Keratinocyte (primary cell): ENCODE data around the gene POLR1C. TPM values are rescaled to one million over a fixed set of nuclear protein-coding genes. Genes with fewer than 3 reads are reported as not detected.

ENCODE experiments used
- DNase-seq: peaks from one replicate; pipeline ENCODE4 v3.0.0-alpha.2; 2011; ENCODE audit warnings: low read depth, missing footprints, low spot score
- FAIRE-seq: peaks from 2 replicates; lab custom pipeline; 2011; peaks lifted over from hg19 to GRCh38; lab: Jason Lieb, UNC
- H2AFZ ChIP-seq: 2 replicates; pipeline ENCODE4 v1.6.0; 2012; ENCODE audit warnings: low read length, control low read depth, inconsistent platforms; ENCODE audit not compliant: control insufficient read depth
- H3K27ac ChIP-seq: 2 replicates; pipeline ENCODE4 v1.5.1; 2011; ENCODE audit warnings: low read length; ENCODE audit not compliant: control insufficient read depth, insufficient read depth
- H3K27me3 ChIP-seq: 3 replicates; pipeline ENCODE4 v1.6.0; 2011; ENCODE audit warnings: low read length; ENCODE audit not compliant: control insufficient read depth, insufficient read depth; ENCODE audit errors: extremely low read depth
- H3K36me3 ChIP-seq, 2 experiments: 2 replicates in 1 of 2; 3 replicates in 1 of 2; pipeline ENCODE4 v1.5.1; 2011; ENCODE audit warnings: low read length in 2 of 2, mild to moderate bottlenecking in 1 of 2; ENCODE audit not compliant: control insufficient read depth in 2 of 2, insufficient read depth in 2 of 2; ENCODE audit errors: extremely low read depth in 1 of 2
- H3K4me1 ChIP-seq: 3 replicates; pipeline ENCODE4 v1.5.1; 2011; ENCODE audit warnings: low read length; ENCODE audit not compliant: control insufficient read depth, insufficient read depth; ENCODE audit errors: extremely low read depth
- H3K4me2 ChIP-seq: 3 replicates; pipeline ENCODE4 v1.6.0; 2011; ENCODE audit warnings: low read depth, low read length; ENCODE audit not compliant: control insufficient read depth, insufficient read depth; ENCODE audit errors: extremely low read depth
- H3K4me3 ChIP-seq, 3 experiments: fragments of 200-600 bp in 1 of 3; sonication (generic) in 1 of 3; 2 replicates in 2 of 3; 3 replicates in 1 of 3; pipeline ENCODE4 v1.5.1; 2011 to 2016; ENCODE audit warnings: low read length in 3 of 3, mild to moderate bottlenecking in 3 of 3, control low read depth in 2 of 3, inconsistent platforms in 1 of 3, low read depth in 1 of 3, mixed read lengths in 1 of 3, mixed run types in 1 of 3, moderate library complexity in 1 of 3; ENCODE audit not compliant: control insufficient read depth in 2 of 3, insufficient read depth in 2 of 3; ENCODE audit errors: extremely low read depth in 1 of 3
- H3K79me2 ChIP-seq: 2 replicates; pipeline ENCODE4 v1.6.0; 2012; ENCODE audit warnings: low read length; ENCODE audit not compliant: control insufficient read depth, insufficient read depth
- H3K9ac ChIP-seq: 3 replicates; pipeline ENCODE4 v1.6.0; 2011; ENCODE audit warnings: low read length; ENCODE audit not compliant: control insufficient read depth, insufficient read depth; ENCODE audit errors: extremely low read depth
- H3K9me1 ChIP-seq: 3 replicates; pipeline ENCODE4 v1.6.0; 2011; ENCODE audit warnings: low read length; ENCODE audit not compliant: control insufficient read depth, insufficient read depth; ENCODE audit errors: extremely low read depth
- H3K9me3 ChIP-seq: 2 replicates; pipeline ENCODE4 v1.5.1; 2012; ENCODE audit warnings: low read depth, low read length; ENCODE audit not compliant: control insufficient read depth
- H4K20me1 ChIP-seq: 3 replicates; pipeline ENCODE4 v1.6.0; 2011; ENCODE audit warnings: low read length; ENCODE audit not compliant: control insufficient read depth, insufficient read depth; ENCODE audit errors: extremely low read depth
- CTCF ChIP-seq, 3 experiments: IDR thresholded peaks in 1 of 3; conservative IDR thresholded peaks in 1 of 3; optimal IDR thresholded peaks in 1 of 3; 2 replicates in 2 of 3; 3 replicates in 1 of 3; pipeline versions ENCODE3 to v1.5.1; 2011; ENCODE audit warnings: low read length in 3 of 3, mild to moderate bottlenecking in 3 of 3, moderate library complexity in 2 of 3, control low read depth in 1 of 3, inconsistent platforms in 1 of 3; ENCODE audit not compliant: insufficient read depth in 2 of 3; ENCODE audit errors: extremely low read depth in 1 of 3
- EZH2 ChIP-seq: IDR thresholded peaks from one replicate; pipeline ENCODE4 v1.6.1; 2012; ENCODE audit warnings: inconsistent platforms, mild to moderate bottlenecking, low read length, moderate library complexity
- dilution Hi-C: fragments of 300-500 bp; cut with MboI; formaldehyde crosslinking; loops from one replicate; pipeline ENCODE4 v1.7.0; 2020; ENCODE audit warnings: low sequenced_read_pairs; ENCODE audit not compliant: extremely low pct_ligation_motif_present
- polyA plus RNA-seq, 5 experiments: library from polyadenylated mRNA; depleted of rRNA in 3 of 5; stranded (reverse) in 3 of 5; stranded (forward) in 1 of 5; unstranded in 1 of 5; fragments of >200 nt; gene quantifications; 1 replicate in 1 of 5; 2 replicates in 3 of 5; 3 replicates in 1 of 5; pipeline versions ENCODE4 v1.2.1 to v1.2.3, GENCODE V29; 2011 to 2012; ENCODE audit warnings: missing spikeins in 2 of 5, low read depth in 1 of 5, low replicate concordance in 1 of 5

The POLR1C gene
- polyA plus RNA-seq, 1 donor (not counting 4 experiments of a cell fraction or from before 2014, with no cell fraction given): 121 TPM

- Histone ChIP-seq H3K79me2 (peaks cover 53% of the 10 kb centered on the region), H3K9me1 (no peaks in the 10 kb centered on the region), H3K4me2 (peak overlapping the region; percentile 74), H3K27ac (peak overlapping the region; percentile 76), H3K27me3 (no peaks in the 10 kb centered on the region), H3K9me3 (no peaks in the 10 kb centered on the region), H2AFZ (no peak overlapping the region), H3K4me3 (no peak overlapping the region), H3K36me3 (peaks cover 5% of the 10 kb centered on the region in 2 experiments), H4K20me1 (no peaks in the 10 kb centered on the region), H3K4me1 (peaks cover 54% of the 10 kb centered on the region), H3K9ac (peak overlapping the region; percentile 23)
- dilution Hi-C loops: no loop called here
- FAIRE-seq (peak; percentile 79), DNase-seq (no peak)
- TF ChIP-seq CTCF (optimal IDR thresholded peaks at IDR 0.05 in 1 of 3, IDR thresholded peaks at IDR 0.05 in 1 of 3, conservative IDR thresholded peaks at IDR 0.05 in 1 of 3; ENCODE audit: extremely low read depth in 1 of 3, insufficient read depth in 2 of 3, low read length in 3 of 3) (no peak), EZH2 (no peak)
Observed at GRCh38 chr6:43481075-43481474, 35.8 kb upstream of the POLR1C start.

- Histone ChIP-seq H3K9me3 (no peaks in the 10 kb centered on the region), H4K20me1 (no peaks in the 10 kb centered on the region), H3K27ac (peak overlapping the region; percentile 76), H3K4me1 (peaks cover 54% of the 10 kb centered on the region), H3K79me2 (peaks cover 55% of the 10 kb centered on the region), H3K4me2 (peak overlapping the region; percentile 74), H3K27me3 (no peaks in the 10 kb centered on the region), H3K9me1 (no peaks in the 10 kb centered on the region), H3K36me3 (peaks cover 5 to 7% of the 10 kb centered on the region in 2 experiments), H3K9ac (peak overlapping the region; percentile 23), H3K4me3 (peak overlapping the region in 2 of 3 experiments; percentile 25 to 28), H2AFZ (peak overlapping the region; percentile 29)
- FAIRE-seq (peak; percentile 89), DNase-seq (peak; percentile 81)
- dilution Hi-C loops: no loop called here
- TF ChIP-seq EZH2: no peak
- TF ChIP-seq CTCF (optimal IDR thresholded peaks at IDR 0.05 in 1 of 3, IDR thresholded peaks at IDR 0.05 in 1 of 3, conservative IDR thresholded peaks at IDR 0.05 in 1 of 3; ENCODE audit: extremely low read depth in 1 of 3, insufficient read depth in 2 of 3, low read length in 3 of 3): no peak
Observed at GRCh38 chr6:43481591-43482236, 35.2 kb upstream of the POLR1C start.
